HepG2 (cell line): ENCODE results near the gene TCTA. TPM values are rescaled to one million over a fixed set of nuclear protein-coding genes. Genes with fewer than 3 reads are reported as not detected.

Experiments used
- CENPX ChIP-seq: sonication (generic); formaldehyde crosslinking; IDR thresholded peaks from 2 replicates; pipeline ENCODE4 v1.9.0; 2021; ENCODE audit warnings: mild to moderate bottlenecking, missing genetic modification reagents, moderate library complexity
- HMGA1 ChIP-seq: sonication (generic); formaldehyde crosslinking; conservative IDR thresholded peaks from 2 replicates; pipeline ENCODE4 v1.4.0; 2020; ENCODE audit warnings: missing genetic modification reagents
- IRX3 ChIP-seq: sonication (generic); formaldehyde crosslinking; IDR thresholded peaks from 2 replicates; pipeline ENCODE4 v1.8.1; 2023; ENCODE audit warnings: mild to moderate bottlenecking, low read depth, missing genetic modification reagents, borderline replicate concordance
- NFYC ChIP-seq: IDR thresholded peaks from 2 replicates; pipeline ENCODE4 v1.6.1; 2016; ENCODE audit warnings: missing genetic modification reagents, missing compliant biosample characterization
- NKX3-1 ChIP-seq: sonication (generic); formaldehyde crosslinking; IDR thresholded peaks from 2 replicates; pipeline ENCODE4 v1.5.0; 2020; ENCODE audit warnings: missing genetic modification reagents
- PHF20 ChIP-seq: sonication (generic); formaldehyde crosslinking; IDR thresholded peaks from 2 replicates; pipeline ENCODE4 v1.5.0; 2020; ENCODE audit warnings: mild to moderate bottlenecking, missing genetic modification reagents
- POLR2A ChIP-seq, 2 experiments: IDR thresholded peaks; 2 replicates each; pipeline ENCODE4 v1.6.1; 2011; ENCODE audit warnings: low read depth in 2 of 2, low read length in 2 of 2, mild to moderate bottlenecking in 1 of 2, moderate library complexity in 1 of 2; ENCODE audit not compliant: insufficient read depth in 1 of 2
- RBFOX2 ChIP-seq: fragments of 200-400 bp; formaldehyde crosslinking; IDR thresholded peaks from 2 replicates; pipeline ENCODE4 v1.6.1; 2017; ENCODE audit warnings: low read depth, mild to moderate bottlenecking, low read length
- ZFP41 ChIP-seq: sonication (generic); formaldehyde crosslinking; IDR thresholded peaks from 2 replicates; pipeline ENCODE4 v1.4.0; 2020; ENCODE audit warnings: mild to moderate bottlenecking, missing genetic modification reagents, borderline replicate concordance
- ZNF232 ChIP-seq: sonication (generic); formaldehyde crosslinking; IDR thresholded peaks from 2 replicates; pipeline ENCODE4 v1.4.0; 2020; ENCODE audit warnings: missing genetic modification reagents, borderline replicate concordance
- ZNF549 ChIP-seq: sonication (generic); formaldehyde crosslinking; IDR thresholded peaks from 2 replicates; pipeline ENCODE4 v1.5.0; 2020; ENCODE audit warnings: missing genetic modification reagents
- ZNF607 ChIP-seq: sonication (generic); formaldehyde crosslinking; IDR thresholded peaks from 2 replicates; pipeline ENCODE4 v1.5.1; 2020; ENCODE audit warnings: missing genetic modification reagents, mild to moderate bottlenecking, borderline replicate concordance
- ZNF720 ChIP-seq: sonication (generic); formaldehyde crosslinking; IDR thresholded peaks from 2 replicates; pipeline ENCODE4 v1.4.0; 2020; ENCODE audit warnings: missing genetic modification reagents
- ZSCAN21 ChIP-seq: sonication (generic); formaldehyde crosslinking; IDR thresholded peaks from 2 replicates; pipeline ENCODE4 v1.8.0; 2022; ENCODE audit warnings: mild to moderate bottlenecking, missing genetic modification reagents, moderate library complexity, borderline replicate concordance
- ZSCAN29 ChIP-seq: sonication (generic); formaldehyde crosslinking; conservative IDR thresholded peaks from 2 replicates; pipeline ENCODE4 v1.4.0; 2020; ENCODE audit warnings: mild to moderate bottlenecking, missing genetic modification reagents
- ZSCAN9 ChIP-seq: IDR thresholded peaks from 2 replicates; pipeline ENCODE4 v1.6.1; 2016; ENCODE audit warnings: borderline replicate concordance
- polyA plus RNA-seq, 8 experiments: library from polyadenylated mRNA; depleted of rRNA in 3 of 8; stranded (reverse) in 7 of 8; unstranded in 1 of 8; fragments of >200 nt; fragmentation: Illumina TruSeq in 4 of 8; extraction: Trizol in 4 of 8; gene quantifications; 2 replicates each; pipeline versions ENCODE4 v1.2.1 to v1.2.3, GENCODE V29; 2011 to 2016; ENCODE audit warnings: low read depth in 4 of 8, missing spikeins in 1 of 8, mixed read lengths in 1 of 8; ENCODE audit not compliant: insufficient read depth in 1 of 8
- total RNA-seq, 5 experiments: library from RNA; depleted of rRNA; stranded (reverse); fragments of >200 nt; fragmentation: Illumina TruSeq; extraction: Trizol; gene quantifications; 2 replicates each; pipeline ENCODE4 v1.2.3, GENCODE V29; 2016; ENCODE audit warnings: low read depth in 1 of 5
- TF ChIP-seq, protein P1 (sequence below): sonication (generic); formaldehyde crosslinking; IDR thresholded peaks from 2 replicates; pipeline ENCODE4 v1.4.0; 2020; ENCODE audit warnings: missing genetic modification reagents, mild to moderate bottlenecking, borderline replicate concordance
- TF ChIP-seq, protein P2 (sequence below): sonication (generic); formaldehyde crosslinking; IDR thresholded peaks from 2 replicates; pipeline ENCODE4 v1.4.0; 2020; ENCODE audit warnings: missing genetic modification reagents, borderline replicate concordance
- TF ChIP-seq, protein P3 (sequence below): sonication (generic); formaldehyde crosslinking; IDR thresholded peaks from 2 replicates; pipeline ENCODE4 v1.8.0; 2022; ENCODE audit warnings: missing genetic modification reagents, mild to moderate bottlenecking, inconsistent platforms, borderline replicate concordance
- TF ChIP-seq, protein P4 (sequence below): sonication (generic); formaldehyde crosslinking; IDR thresholded peaks from 2 replicates; pipeline ENCODE4 v1.4.0; 2020; ENCODE audit warnings: missing genetic modification reagents, borderline replicate concordance
- TF ChIP-seq, protein P5 (sequence below): sonication (generic); formaldehyde crosslinking; IDR thresholded peaks from 2 replicates; pipeline ENCODE4 v1.8.1; 2023; ENCODE audit warnings: mild to moderate bottlenecking, inconsistent platforms, moderate library complexity, missing genetic modification reagents, borderline replicate concordance

The TCTA gene
- total and polyA plus RNA-seq, 2 of the 13 experiments (the other 11 are each of a cell fraction or from before 2014, with no cell fraction given): 8.3 to 13.2 TPM

DNA sequence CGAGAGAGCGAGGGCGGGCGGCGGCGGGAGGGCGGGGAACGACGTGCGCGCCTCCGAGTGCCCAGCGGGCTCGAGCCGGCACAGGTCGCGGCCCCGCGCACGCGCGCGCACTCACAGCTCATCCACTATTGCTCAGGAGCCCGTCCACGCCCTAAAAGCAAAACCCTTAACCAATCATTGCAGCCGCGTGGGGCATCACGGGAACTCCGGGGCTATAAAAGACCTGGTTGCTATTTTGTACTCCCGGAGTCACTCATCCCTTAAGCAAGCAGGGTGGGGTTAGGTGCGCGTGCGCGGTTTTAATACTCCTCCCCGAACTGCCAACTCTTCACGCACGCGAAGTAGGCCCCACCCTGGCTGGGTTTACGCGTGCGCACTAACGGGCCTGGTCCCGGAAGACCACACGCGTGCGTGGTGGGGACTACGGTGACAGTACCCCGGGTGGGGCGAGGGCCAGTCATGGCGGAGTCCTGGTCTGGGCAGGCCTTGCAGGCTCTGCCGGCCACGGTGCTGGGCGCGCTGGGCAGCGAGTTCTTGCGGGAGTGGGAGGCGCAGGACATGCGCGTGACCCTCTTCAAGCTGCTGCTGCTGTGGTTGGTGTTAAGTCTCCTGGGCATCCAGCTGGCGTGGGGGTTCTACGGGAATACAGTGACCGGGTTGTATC lies at the start of gene TCTA, which contains the start of gene RHOA (continued):
- TF ChIP-seq ZSCAN29 (peak; percentile 24; the same call in 1 of the 2 replicates), CENPX (no peak), POLR2A (IDR thresholded peaks at IDR 0.05; ENCODE audit: insufficient read depth in 1 of 2, low read depth in 2 of 2, low read length in 2 of 2) (peak; percentile 96 to 99), PHF20 (peak; percentile 85), ZNF549 (CRISPR knock-in tag) (no peak), ZSCAN9 (CRISPR knock-in tag) (peak; percentile 80; the same call in 1 of the 2 replicates), RBFOX2 (peak; percentile 63), ZNF607 (CRISPR knock-in tag) (peak; percentile 70), ZNF720 (CRISPR knock-in tag) (no peak), ZFP41 (CRISPR knock-in tag) (no peak), ZNF232 (peak; percentile 25; the same call in 1 of the 2 replicates), NFYC (peak; percentile 82), ZSCAN21 (CRISPR knock-in tag) (peak; percentile 73; the same call in 1 of the 2 replicates), IRX3 (CRISPR knock-in tag) (peak; percentile 83), HMGA1 (no peak), NKX3-1 (no peak)
- TF ChIP-seq, protein P1, sequence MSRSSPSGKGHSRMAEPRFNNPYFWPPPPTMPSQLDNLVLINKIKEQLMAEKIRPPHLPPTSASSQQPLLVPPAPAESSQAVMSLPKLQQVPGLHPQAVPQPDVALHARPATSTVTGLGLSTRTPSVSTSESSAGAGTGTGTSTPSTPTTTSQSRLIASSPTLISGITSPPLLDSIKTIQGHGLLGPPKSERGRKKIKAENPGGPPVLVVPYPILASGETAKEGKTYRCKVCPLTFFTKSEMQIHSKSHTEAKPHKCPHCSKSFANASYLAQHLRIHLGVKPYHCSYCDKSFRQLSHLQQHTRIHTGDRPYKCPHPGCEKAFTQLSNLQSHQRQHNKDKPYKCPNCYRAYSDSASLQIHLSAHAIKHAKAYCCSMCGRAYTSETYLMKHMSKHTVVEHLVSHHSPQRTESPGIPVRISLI: no peak
- TF ChIP-seq, protein P2, sequence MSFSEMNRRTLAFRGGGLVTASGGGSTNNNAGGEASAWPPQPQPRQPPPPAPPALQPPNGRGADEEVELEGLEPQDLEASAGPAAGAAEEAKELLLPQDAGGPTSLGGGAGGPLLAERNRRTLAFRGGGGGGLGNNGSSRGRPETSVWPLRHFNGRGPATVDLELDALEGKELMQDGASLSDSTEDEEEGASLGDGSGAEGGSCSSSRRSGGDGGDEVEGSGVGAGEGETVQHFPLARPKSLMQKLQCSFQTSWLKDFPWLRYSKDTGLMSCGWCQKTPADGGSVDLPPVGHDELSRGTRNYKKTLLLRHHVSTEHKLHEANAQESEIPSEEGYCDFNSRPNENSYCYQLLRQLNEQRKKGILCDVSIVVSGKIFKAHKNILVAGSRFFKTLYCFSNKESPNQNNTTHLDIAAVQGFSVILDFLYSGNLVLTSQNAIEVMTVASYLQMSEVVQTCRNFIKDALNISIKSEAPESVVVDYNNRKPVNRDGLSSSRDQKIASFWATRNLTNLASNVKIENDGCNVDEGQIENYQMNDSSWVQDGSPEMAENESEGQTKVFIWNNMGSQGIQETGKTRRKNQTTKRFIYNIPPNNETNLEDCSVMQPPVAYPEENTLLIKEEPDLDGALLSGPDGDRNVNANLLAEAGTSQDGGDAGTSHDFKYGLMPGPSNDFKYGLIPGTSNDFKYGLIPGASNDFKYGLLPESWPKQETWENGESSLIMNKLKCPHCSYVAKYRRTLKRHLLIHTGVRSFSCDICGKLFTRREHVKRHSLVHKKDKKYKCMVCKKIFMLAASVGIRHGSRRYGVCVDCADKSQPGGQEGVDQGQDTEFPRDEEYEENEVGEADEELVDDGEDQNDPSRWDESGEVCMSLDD (CRISPR knock-in tag): no peak
- TF ChIP-seq, protein P3, sequence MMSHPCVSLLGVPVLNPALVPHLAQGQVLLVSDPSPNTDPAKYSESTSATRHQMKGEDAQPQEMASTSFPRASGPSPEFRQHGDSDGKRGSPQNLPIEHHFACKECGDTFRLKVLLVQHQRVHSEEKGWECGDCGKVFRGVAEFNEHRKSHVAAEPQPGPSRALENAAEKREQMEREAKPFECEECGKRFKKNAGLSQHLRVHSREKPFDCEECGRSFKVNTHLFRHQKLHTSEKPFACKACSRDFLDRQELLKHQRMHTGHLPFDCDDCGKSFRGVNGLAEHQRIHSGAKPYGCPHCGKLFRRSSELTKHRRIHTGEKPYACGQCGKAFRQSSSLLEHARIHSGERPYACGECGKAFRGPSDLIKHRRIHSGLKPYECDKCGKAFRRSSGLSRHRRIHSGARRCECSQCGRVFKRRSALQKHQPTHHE (CRISPR knock-in tag): no peak; the same call in 1 of the 2 replicates
- TF ChIP-seq, protein P4, sequence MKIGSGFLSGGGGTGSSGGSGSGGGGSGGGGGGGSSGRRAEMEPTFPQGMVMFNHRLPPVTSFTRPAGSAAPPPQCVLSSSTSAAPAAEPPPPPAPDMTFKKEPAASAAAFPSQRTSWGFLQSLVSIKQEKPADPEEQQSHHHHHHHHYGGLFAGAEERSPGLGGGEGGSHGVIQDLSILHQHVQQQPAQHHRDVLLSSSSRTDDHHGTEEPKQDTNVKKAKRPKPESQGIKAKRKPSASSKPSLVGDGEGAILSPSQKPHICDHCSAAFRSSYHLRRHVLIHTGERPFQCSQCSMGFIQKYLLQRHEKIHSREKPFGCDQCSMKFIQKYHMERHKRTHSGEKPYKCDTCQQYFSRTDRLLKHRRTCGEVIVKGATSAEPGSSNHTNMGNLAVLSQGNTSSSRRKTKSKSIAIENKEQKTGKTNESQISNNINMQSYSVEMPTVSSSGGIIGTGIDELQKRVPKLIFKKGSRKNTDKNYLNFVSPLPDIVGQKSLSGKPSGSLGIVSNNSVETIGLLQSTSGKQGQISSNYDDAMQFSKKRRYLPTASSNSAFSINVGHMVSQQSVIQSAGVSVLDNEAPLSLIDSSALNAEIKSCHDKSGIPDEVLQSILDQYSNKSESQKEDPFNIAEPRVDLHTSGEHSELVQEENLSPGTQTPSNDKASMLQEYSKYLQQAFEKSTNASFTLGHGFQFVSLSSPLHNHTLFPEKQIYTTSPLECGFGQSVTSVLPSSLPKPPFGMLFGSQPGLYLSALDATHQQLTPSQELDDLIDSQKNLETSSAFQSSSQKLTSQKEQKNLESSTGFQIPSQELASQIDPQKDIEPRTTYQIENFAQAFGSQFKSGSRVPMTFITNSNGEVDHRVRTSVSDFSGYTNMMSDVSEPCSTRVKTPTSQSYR (CRISPR knock-in tag): no peak
- TF ChIP-seq, protein P5, sequence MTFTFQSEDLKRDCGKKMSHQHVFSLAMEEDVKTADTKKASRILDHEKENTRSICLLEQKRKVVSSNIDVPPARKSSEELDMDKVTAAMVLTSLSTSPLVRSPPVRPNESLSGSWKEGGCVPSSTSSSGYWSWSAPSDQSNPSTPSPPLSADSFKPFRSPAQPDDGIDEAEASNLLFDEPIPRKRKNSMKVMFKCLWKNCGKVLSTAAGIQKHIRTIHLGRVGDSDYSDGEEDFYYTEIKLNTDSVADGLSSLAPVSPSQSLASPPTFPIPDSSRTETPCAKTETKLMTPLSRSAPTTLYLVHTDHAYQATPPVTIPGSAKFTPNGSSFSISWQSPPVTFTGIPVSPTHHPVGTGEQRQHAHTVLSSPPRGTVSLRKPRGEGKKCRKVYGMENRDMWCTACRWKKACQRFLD (CRISPR knock-in tag): no peak
